IPS-18c (cell line): ENCODE results near the gene SPECC1L.

Experiments
- H3K4me3 ChIP-seq: 2 replicates; pipeline ENCODE4 v1.7.0; 2013; ENCODE audit warnings: low read depth, mild to moderate bottlenecking, low read length, moderate library complexity; ENCODE audit not compliant: insufficient read depth
- H3K9me3 ChIP-seq: one replicate; pipeline ENCODE4 v1.6.1; 2013; ENCODE audit warnings: mild to moderate bottlenecking, low read length, moderate library complexity; ENCODE audit not compliant: control insufficient read depth, insufficient read depth

Gene SPECC1L

GRCh38 chr22:24445481-24446259, 175.0 kb downstream of the SPECC1L start:
- no peak overlapping the region; the same call in 1 of the 2 replicates for H3K4me3 ChIP-seq
- no peaks in the 10 kb centered on the region for H3K9me3 ChIP-seq

GRCh38 chr22:24446260-24446611, 175.6 kb downstream of the SPECC1L start:
- Histone ChIP-seq H3K4me3 (no peak overlapping the region; the same call in 1 of the 2 replicates), H3K9me3 (no peaks in the 10 kb centered on the region)

GRCh38 chr22:24450610-24451009, 180.0 kb downstream of the SPECC1L start:
- H3K9me3 ChIP-seq: no peaks in the 10 kb centered on the region
- no peak overlapping the region for H3K4me3 ChIP-seq

GRCh38 chr22:24451162-24451561, 180.5 kb downstream of the SPECC1L start:
- H3K4me3 ChIP-seq: no peak overlapping the region
- no peaks in the 10 kb centered on the region for H3K9me3 ChIP-seq

- Histone ChIP-seq H3K4me3 (no peak overlapping the region), H3K9me3 (no peaks in the 10 kb centered on the region)
Observed at GRCh38 chr22:24453853-24454252, 183.2 kb downstream of the SPECC1L start.

GRCh38 chr22:24455039-24455438, 184.4 kb downstream of the SPECC1L start:
- Histone ChIP-seq H3K4me3 (no peak overlapping the region), H3K9me3 (no peaks in the 10 kb centered on the region)

GRCh38 chr22:24455751-24456426, 185.3 kb downstream of the SPECC1L start:
- Histone ChIP-seq H3K9me3 (no peaks in the 10 kb centered on the region), H3K4me3 (no peak overlapping the region)

- H3K9me3 ChIP-seq: no peaks in the 10 kb centered on the region
- no peak overlapping the region for H3K4me3 ChIP-seq
Observed at GRCh38 chr22:24457894-24458420, 187.3 kb downstream of the SPECC1L start.

- H3K9me3 ChIP-seq: no peaks in the 10 kb centered on the region
- H3K4me3 ChIP-seq: no peak overlapping the region
Observed at GRCh38 chr22:24459911-24460310, 189.3 kb downstream of the SPECC1L start.

GRCh38 chr22:24460418-24461089, 189.9 kb downstream of the SPECC1L start:
- Histone ChIP-seq H3K9me3 (no peaks in the 10 kb centered on the region), H3K4me3 (no peak overlapping the region)

- Histone ChIP-seq H3K4me3 (no peak overlapping the region), H3K9me3 (no peaks in the 10 kb centered on the region)
Observed at GRCh38 chr22:24463071-24463760, 192.6 kb downstream of the SPECC1L start.

GRCh38 chr22:24465566-24465965, 194.9 kb downstream of the SPECC1L start:
- no peaks in the 10 kb centered on the region for H3K9me3 ChIP-seq

GRCh38 chr22:24465975-24466374, 195.3 kb downstream of the SPECC1L start:
- Histone ChIP-seq H3K4me3 (no peak overlapping the region), H3K9me3 (no peaks in the 10 kb centered on the region)

More at GRCh38 chr22:24465566-24465965, 194.9 kb downstream of the SPECC1L start:
- H3K4me3 ChIP-seq: no peak overlapping the region

GRCh38 chr22:24466716-24467328, 196.2 kb downstream of the SPECC1L start:
- no peaks in the 10 kb centered on the region for H3K9me3 ChIP-seq
- no peak overlapping the region for H3K4me3 ChIP-seq

GRCh38 chr22:24467340-24467739, 196.7 kb downstream of the SPECC1L start:
- no peaks in the 10 kb centered on the region for H3K9me3 ChIP-seq
- no peak overlapping the region for H3K4me3 ChIP-seq
